ENCODE data around the gene TMEM125.

The TMEM125 gene

GRCh38 chr1:43313771-43314170 is 44.0 kb downstream of the TMEM125 start:
- DNase-seq, result no peak

DNA sequence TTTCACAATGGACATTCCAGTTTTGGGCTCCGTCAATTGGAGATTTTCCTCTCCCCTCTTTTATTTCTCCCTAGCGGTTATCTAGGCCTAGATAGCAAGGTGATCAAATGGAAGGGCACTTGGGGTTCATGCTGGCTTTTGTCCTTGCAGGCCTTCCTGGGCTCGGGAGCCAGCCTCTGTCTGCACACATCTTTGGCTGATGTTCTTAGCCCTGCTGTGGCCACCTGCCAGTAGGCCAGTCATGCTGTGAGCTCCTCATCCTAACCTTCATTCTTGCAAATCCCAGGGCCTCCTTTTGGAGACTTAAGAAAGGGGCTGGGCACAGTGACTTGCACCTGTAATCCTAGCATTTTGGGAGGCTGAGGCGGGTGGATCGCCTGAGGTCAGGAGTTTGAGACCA is 44.5 kb downstream of the TMEM125 start:
- no peak for DNase-seq

DNA sequence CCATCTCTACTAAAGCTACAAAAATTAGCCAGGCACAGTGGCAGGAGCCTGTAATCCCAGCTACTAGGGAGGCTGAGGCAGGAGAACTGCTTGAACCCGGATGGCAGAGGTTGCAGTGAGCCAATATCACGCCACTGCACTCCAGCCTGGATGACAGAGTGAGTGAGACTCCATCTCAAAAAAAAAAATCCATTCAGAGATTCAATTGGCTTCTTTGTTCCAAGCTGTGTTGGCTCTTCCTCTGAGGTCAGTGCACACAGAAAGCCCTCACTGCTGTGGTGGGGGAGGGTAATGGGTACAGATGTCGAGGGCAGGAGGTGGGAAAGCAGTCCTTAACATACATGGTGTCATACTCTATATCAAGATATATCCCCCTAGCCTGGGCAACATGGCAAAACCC is 45.7 kb downstream of the TMEM125 start:
- DNase-seq, result no peak

GRCh38 chr1:43315963-43316737 is 46.4 kb downstream of the TMEM125 start:
- DNase-seq, result no peak

GRCh38 chr1:43316738-43317520 is 47.1 kb downstream of the TMEM125 start:
- DNase-seq, result no peak

GRCh38 chr1:43317817-43318471 is 48.2 kb downstream of the TMEM125 start:
- no peak for DNase-seq

DNA sequence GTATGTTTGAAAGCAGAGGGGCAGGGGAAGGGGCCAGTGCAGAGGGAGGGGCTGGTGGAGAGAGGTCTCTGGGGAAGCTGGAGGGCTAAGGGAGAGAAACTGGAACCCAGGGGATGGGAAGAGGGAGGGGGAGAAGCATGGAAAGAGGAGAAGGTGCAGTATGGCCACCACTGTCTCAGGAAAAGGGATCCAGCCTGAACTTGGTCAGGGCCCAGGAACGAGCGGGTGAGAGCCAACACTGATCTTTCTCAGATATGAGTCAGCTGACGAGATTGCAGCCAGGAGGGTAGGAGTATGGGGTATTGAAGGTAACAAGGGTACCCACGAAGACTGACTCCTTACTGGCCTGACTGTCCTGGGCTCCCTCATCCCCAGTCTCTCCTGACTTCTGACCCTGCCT is 49.0 kb downstream of the TMEM125 start:
- no peak for DNase-seq

- DNase-seq, result no peak
Observed at GRCh38 chr1:43319288-43319687, 49.5 kb downstream of the TMEM125 start.

DNA sequence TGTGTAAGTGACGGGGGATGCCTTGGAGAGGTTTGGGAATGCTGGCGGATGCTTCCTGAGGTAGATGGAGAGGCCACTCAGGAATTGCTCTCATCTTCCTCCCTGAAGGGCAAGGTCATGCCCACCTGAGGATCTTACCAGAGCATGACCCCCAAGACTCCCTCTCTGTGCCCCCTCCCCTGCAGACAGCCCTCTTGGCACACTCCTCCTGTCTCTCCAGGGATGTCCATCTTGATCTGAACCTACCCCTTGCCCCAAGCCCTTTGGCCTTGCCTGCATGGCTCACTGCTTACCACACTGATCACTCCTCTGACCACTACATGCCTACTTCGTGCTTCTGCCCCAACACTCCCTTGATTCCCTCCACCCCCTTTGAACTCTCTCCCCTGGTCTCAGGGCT is 50.0 kb downstream of the TMEM125 start:
- no peak for DNase-seq

GRCh38 chr1:43321331-43321891 is 51.6 kb downstream of the TMEM125 start:
- DNase-seq, result no peak

GRCh38 chr1:43322506-43322905 is 52.7 kb downstream of the TMEM125 start:
- DNase-seq, result no peak

Data from suppressor macrophage treated with lipopolysaccharide for 4 hours (primary cell).